ENCODE data around the gene LRRC46.

LRRC46 gene

GRCh38 chr17:47823519-47823918 lies 8.0 kb upstream of the LRRC46 start:
- TF ChIP-seq EZH2phosphoT487 (IDR thresholded peaks at IDR 0.05; ENCODE audit: low read length) (no peak), EZH2 (optimal IDR thresholded peaks at IDR 0.05; ENCODE audit: low read depth, low read length) (no peak), CTCF (IDR thresholded peaks at IDR 0.05; ENCODE audit: low read length) (no peak)
- Histone ChIP-seq H3K36me3 (replicated peaks; ENCODE audit: insufficient read depth, low read length) (no peaks in the 10 kb centered on the region), H4K20me1 (ENCODE audit: insufficient read depth, low read length) (no peaks in the 10 kb centered on the region), H3K4me2 (ENCODE audit: low read depth, low read length) (no peak overlapping the region), H3K27me3 (replicated peaks; ENCODE audit: insufficient read depth, low read length) (no peaks in the 10 kb centered on the region), H3K9ac (ENCODE audit: low read length) (no peak overlapping the region), H2AFZ (ENCODE audit: low read length) (no peak overlapping the region), H3K4me3 (ENCODE audit: low read length) (no peak overlapping the region), H3K27ac (ENCODE audit: low read length) (no peak overlapping the region), H3K4me1 (ENCODE audit: low read length) (peaks cover 15% of the 10 kb centered on the region; the same call in 1 of the 2 replicates), H3F3A (ENCODE audit: insufficient read depth, low read length) (no peaks in the 10 kb centered on the region), H3K79me2 (ENCODE audit: low read length) (peaks cover 23% of the 10 kb centered on the region), H3K9me2 (replicated peaks; ENCODE audit: insufficient read depth, low read length) (no peaks in the 10 kb centered on the region), H3K9me3 (replicated peaks; ENCODE audit: insufficient read depth, low read length) (no peaks in the 10 kb centered on the region)
- DNase-seq = no peak

- Histone ChIP-seq H4K20me1 (ENCODE audit: insufficient read depth, low read length) (no peaks in the 10 kb centered on the region), H3K4me1 (ENCODE audit: low read length) (peaks cover 14% of the 10 kb centered on the region), H3K4me3 (ENCODE audit: low read length) (peak overlapping the region; percentile 83; the same call in 1 of the 2 replicates), H3K27ac (ENCODE audit: low read length) (peak overlapping the region; percentile 69; the same call in 1 of the 2 replicates), H3K79me2 (ENCODE audit: low read length) (peaks cover 31% of the 10 kb centered on the region), H3K9me2 (replicated peaks; ENCODE audit: insufficient read depth, low read length) (no peaks in the 10 kb centered on the region), H2AFZ (ENCODE audit: low read length) (no peak overlapping the region), H3F3A (ENCODE audit: insufficient read depth, low read length) (peaks cover 4% of the 10 kb centered on the region; the same call in 1 of the 2 replicates), H3K9ac (ENCODE audit: low read length) (peak overlapping the region; percentile 32; the same call in 1 of the 2 replicates), H3K36me3 (replicated peaks; ENCODE audit: insufficient read depth, low read length) (no peaks in the 10 kb centered on the region), H3K27me3 (replicated peaks; ENCODE audit: insufficient read depth, low read length) (no peaks in the 10 kb centered on the region), H3K4me2 (ENCODE audit: low read depth, low read length) (peak overlapping the region; percentile 64; the same call in 1 of the 2 replicates), H3K9me3 (replicated peaks; ENCODE audit: insufficient read depth, low read length) (no peaks in the 10 kb centered on the region)
- TF ChIP-seq EZH2 (optimal IDR thresholded peaks at IDR 0.05; ENCODE audit: low read depth, low read length) (no peak), EZH2phosphoT487 (IDR thresholded peaks at IDR 0.05; ENCODE audit: low read length) (no peak), CTCF (IDR thresholded peaks at IDR 0.05; ENCODE audit: low read length) (no peak)
- DNase-seq = peak; percentile 29
Observed at GRCh38 chr17:47829870-47830269, 1.6 kb upstream of the LRRC46 start.

- Histone ChIP-seq H3K4me2 (ENCODE audit: low read depth, low read length) (peak overlapping the region; percentile 64), H3K27me3 (replicated peaks; ENCODE audit: insufficient read depth, low read length) (no peaks in the 10 kb centered on the region), H3K79me2 (ENCODE audit: low read length) (peaks cover 31% of the 10 kb centered on the region), H3K9me3 (replicated peaks; ENCODE audit: insufficient read depth, low read length) (no peaks in the 10 kb centered on the region), H3K4me1 (ENCODE audit: low read length) (peaks cover 14% of the 10 kb centered on the region), H3K9ac (ENCODE audit: low read length) (peak overlapping the region; percentile 71; the same call in 1 of the 2 replicates), H3K36me3 (replicated peaks; ENCODE audit: insufficient read depth, low read length) (no peaks in the 10 kb centered on the region), H4K20me1 (ENCODE audit: insufficient read depth, low read length) (no peaks in the 10 kb centered on the region), H2AFZ (ENCODE audit: low read length) (no peak overlapping the region), H3K27ac (ENCODE audit: low read length) (peak overlapping the region; percentile 69; the same call in 1 of the 2 replicates), H3F3A (ENCODE audit: insufficient read depth, low read length) (peaks cover 4% of the 10 kb centered on the region; the same call in 1 of the 2 replicates), H3K9me2 (replicated peaks; ENCODE audit: insufficient read depth, low read length) (no peaks in the 10 kb centered on the region), H3K4me3 (ENCODE audit: low read length) (peak overlapping the region; percentile 83)
- TF ChIP-seq EZH2 (optimal IDR thresholded peaks at IDR 0.05; ENCODE audit: low read depth, low read length) (no peak), EZH2phosphoT487 (IDR thresholded peaks at IDR 0.05; ENCODE audit: low read length) (no peak), CTCF (IDR thresholded peaks at IDR 0.05; ENCODE audit: low read length) (no peak)
- no peak for DNase-seq
Observed at GRCh38 chr17:47830396-47831002, 971 bp upstream of the LRRC46 start.

All from MM.1S (cell line).